Spleen (tissue), 11 donors: ENCODE measurements around the gene AKR1C2. TPM values are rescaled to one million over a fixed set of nuclear protein-coding genes. Genes with fewer than 3 reads are reported as not detected.
"Not testable (repeated sequence)": the region's sequence is repeated elsewhere in the genome, so short reads cannot be mapped to it uniquely, and the experiment has no call there.

ENCODE experiments used
- DNase-seq: peaks from one replicate; pipeline ENCODE4 v3.0.0-alpha.2; 2020
- H3K27ac ChIP-seq, 8 donors: fragments of 200-600 bp; sonication (generic) in 7 of 8; 1 replicate in 4 of 8; 2 replicates in 4 of 8; pipeline versions ENCODE4 v1.5.0 to v1.8.0; 2016 to 2021; ENCODE audit warnings: inconsistent platforms in 4 of 8, mild to moderate bottlenecking in 4 of 8, moderate library complexity in 1 of 8
- H3K27me3 ChIP-seq, 7 donors: fragments of 200-600 bp; sonication (generic) in 6 of 7; replicated peaks in 1 of 7; 1 replicate in 4 of 7; 2 replicates in 3 of 7; pipeline versions ENCODE4 v1.5.0 to v1.8.0; 2016 to 2021; ENCODE audit warnings: inconsistent platforms in 3 of 7, mild to moderate bottlenecking in 1 of 7
- H3K36me3 ChIP-seq, 6 donors: fragments of 200-600 bp; sonication (generic) in 5 of 6; 1 replicate in 4 of 6; 2 replicates in 2 of 6; pipeline versions ENCODE4 v1.5.0 to v1.8.0; 2016 to 2021; ENCODE audit warnings: inconsistent platforms in 2 of 6
- H3K4me1 ChIP-seq, 6 donors: fragments of 200-600 bp; sonication (generic) in 5 of 6; 1 replicate in 3 of 6; 2 replicates in 3 of 6; pipeline versions ENCODE4 v1.5.0 to v1.8.0; 2016 to 2021; ENCODE audit warnings: inconsistent platforms in 3 of 6
- H3K4me3 ChIP-seq, 8 donors: fragments of 200-600 bp; sonication (generic) in 7 of 8; 1 replicate in 4 of 8; 2 replicates in 4 of 8; pipeline versions ENCODE4 v1.5.0 to v1.8.0; 2016 to 2021; ENCODE audit warnings: inconsistent platforms in 4 of 8, mild to moderate bottlenecking in 4 of 8, moderate library complexity in 2 of 8
- H3K9me3 ChIP-seq, 8 donors: fragments of 200-600 bp; sonication (generic) in 7 of 8; 1 replicate in 4 of 8; 2 replicates in 4 of 8; pipeline versions ENCODE4 v1.5.0 to v1.8.0; 2016 to 2021; ENCODE audit warnings: inconsistent platforms in 4 of 8
- POLR2A ChIP-seq, 3 donors: fragments of 450-650 bp; IDR thresholded peaks; one replicate each; pipeline ENCODE4 v1.5.1; 2017; ENCODE audit warnings: antibody characterized with exemption in 3 of 3, mild to moderate bottlenecking in 1 of 3
- POLR2AphosphoS5 ChIP-seq, 3 donors: sonication (generic); formaldehyde crosslinking; IDR thresholded peaks; one replicate each; pipeline ENCODE4 v1.5.1; 2017; ENCODE audit warnings: antibody characterized with exemption in 3 of 3
- WGBS, 5 donors: extraction: QIAGEN DNeasy Blood & Tissue Kit in 3 of 5; methylation state at CpG; one replicate each; pipeline versions ENCODE4 v1.1.5 to v1.1.7; 2013 to 2018; 5-methylcytosine and 5-hydroxymethylcytosine counted together
- intact Hi-C: fragments of 100-400 bp; cut with DNase I; formaldehyde crosslinking; loops from one replicate; pipeline ENCODE4 v1.15.0; 2023; ENCODE audit warnings: low total_unique reads
- polyA plus RNA-seq, 3 donors: library from polyadenylated mRNA; stranded (reverse); fragments of 200-250 nt; gene quantifications; one replicate each; pipeline ENCODE4 v1.2.1, GENCODE V29; 2013
- total RNA-seq, 7 donors: library from RNA; depleted of rRNA in 3 of 7; stranded (reverse); fragments of >200 nt in 3 of 7; fragmentation: NEBNext Ultra II Directional in 4 of 7; extraction: Animal tissue kit (Norgen Biotek cat#: 25700) in 4 of 7; gene quantifications; one replicate each; pipeline versions ENCODE4 v1.1.0 to v1.2.1, GENCODE V29; 2016 to 2021
- TF ChIP-seq, protein P1 (sequence below), 11 experiments: fragments of 200-600 bp in 7 of 11; fragments of 450-650 bp in 4 of 11; sonication (generic) in 4 of 11; IDR thresholded peaks in 8 of 11; conservative IDR thresholded peaks in 3 of 11; 1 replicate in 7 of 11; 2 replicates in 4 of 11; pipeline versions ENCODE4 v1.4.0 to v1.8.0; 2016 to 2021; ENCODE audit warnings: antibody characterized with exemption in 11 of 11, inconsistent platforms in 4 of 11, mild to moderate bottlenecking in 1 of 11
- donor health status: healthy with polysubstance abuse.
- donor health status: DM: no; HTN: no; CAD: no; lungs with moderate emphysema.
- donor health status: DM: no; HTN: no; CAD: no.
- donor health status: Bipolar disorder and iron deficiency.
- donor health status: healthy.
- donor health status: DM: no; HTN: no; CAD: no.
- donor health status: DM: yes; HTN: yes; CAD: no.

Gene AKR1C2
- total and polyA plus RNA-seq, 10 donors = 0.60 to 3.6 (median 2.1) TPM; not detected in 1

DNA sequence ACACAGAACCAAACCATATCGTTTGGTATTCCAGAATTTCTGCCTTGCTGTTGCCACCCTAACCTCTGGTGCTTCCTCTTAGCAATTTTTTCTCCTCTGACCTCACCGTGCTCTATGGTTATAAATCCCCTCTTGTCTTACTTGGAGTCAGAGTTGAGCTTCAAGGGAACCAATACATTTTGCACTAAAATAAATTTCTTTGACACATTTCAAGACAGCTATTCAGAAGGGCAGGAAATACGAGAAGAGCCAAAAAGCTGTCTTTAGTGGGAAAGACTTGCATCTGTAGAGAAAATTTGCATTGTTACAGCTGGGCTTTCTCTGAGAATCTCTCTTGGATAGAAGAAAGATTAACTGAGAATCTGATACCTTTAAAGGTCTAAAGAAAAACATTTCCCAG is 14.5 kb upstream of the AKR1C2 start:
- DNase-seq = no peak
- H3K36me3 ChIP-seq = no peaks in the 10 kb centered on the region
- intact Hi-C loops = no loop called here
- no peaks in the 10 kb centered on the region for H3K9me3 ChIP-seq
- H3K4me1 ChIP-seq = no peaks in the 10 kb centered on the region
- no peak overlapping the region for H3K27ac ChIP-seq
- TF ChIP-seq, protein P1, sequence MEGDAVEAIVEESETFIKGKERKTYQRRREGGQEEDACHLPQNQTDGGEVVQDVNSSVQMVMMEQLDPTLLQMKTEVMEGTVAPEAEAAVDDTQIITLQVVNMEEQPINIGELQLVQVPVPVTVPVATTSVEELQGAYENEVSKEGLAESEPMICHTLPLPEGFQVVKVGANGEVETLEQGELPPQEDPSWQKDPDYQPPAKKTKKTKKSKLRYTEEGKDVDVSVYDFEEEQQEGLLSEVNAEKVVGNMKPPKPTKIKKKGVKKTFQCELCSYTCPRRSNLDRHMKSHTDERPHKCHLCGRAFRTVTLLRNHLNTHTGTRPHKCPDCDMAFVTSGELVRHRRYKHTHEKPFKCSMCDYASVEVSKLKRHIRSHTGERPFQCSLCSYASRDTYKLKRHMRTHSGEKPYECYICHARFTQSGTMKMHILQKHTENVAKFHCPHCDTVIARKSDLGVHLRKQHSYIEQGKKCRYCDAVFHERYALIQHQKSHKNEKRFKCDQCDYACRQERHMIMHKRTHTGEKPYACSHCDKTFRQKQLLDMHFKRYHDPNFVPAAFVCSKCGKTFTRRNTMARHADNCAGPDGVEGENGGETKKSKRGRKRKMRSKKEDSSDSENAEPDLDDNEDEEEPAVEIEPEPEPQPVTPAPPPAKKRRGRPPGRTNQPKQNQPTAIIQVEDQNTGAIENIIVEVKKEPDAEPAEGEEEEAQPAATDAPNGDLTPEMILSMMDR (IDR thresholded peaks at IDR 0.05 in 8 of 11, conservative IDR thresholded peaks at IDR 0.05 in 3 of 11) = no peak
- TF ChIP-seq POLR2AphosphoS5 (IDR thresholded peaks at IDR 0.05) (no peak), POLR2A (IDR thresholded peaks at IDR 0.05) (no peak)
- WGBS, 5 donors = 36 to 44% (median 42%) methylated on average over 3 of the region's 3 CpGs
- H3K27me3 ChIP-seq = no peaks in the 10 kb centered on the region
- H3K4me3 ChIP-seq = no peak overlapping the region

DNA sequence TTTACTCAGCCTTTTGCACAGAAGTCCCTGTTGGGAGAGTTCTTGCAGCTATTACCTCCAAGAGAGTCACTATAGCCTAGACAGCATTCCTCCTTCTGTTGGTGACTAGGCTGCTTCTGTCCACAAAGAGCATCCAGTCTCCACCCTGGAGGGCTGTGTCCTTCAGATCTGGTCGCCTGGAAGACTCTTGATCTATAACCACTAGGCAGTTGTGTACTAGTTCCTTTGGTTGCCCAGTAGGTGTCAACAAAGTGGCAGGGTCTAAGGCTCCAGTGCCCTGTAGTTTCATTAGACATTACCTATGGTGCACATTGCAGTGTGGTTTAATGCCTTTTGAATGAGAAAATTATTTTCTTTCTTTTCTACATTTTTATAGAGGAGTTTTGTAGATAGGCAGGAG is 11.3 kb upstream of the AKR1C2 start:
- intact Hi-C loops = no loop called here
- DNase-seq = no peak
- H3K27me3 ChIP-seq = no peaks in the 10 kb centered on the region
- TF ChIP-seq POLR2A (IDR thresholded peaks at IDR 0.05) (no peak), POLR2AphosphoS5 (IDR thresholded peaks at IDR 0.05) (no peak)
- TF ChIP-seq, protein P1 (IDR thresholded peaks at IDR 0.05 in 8 of 11, conservative IDR thresholded peaks at IDR 0.05 in 3 of 11) = no peak
- WGBS, 5 donors = 21 to 59% (median 38%) methylated on average over 1 of the region's 1 CpG
- H3K4me3 ChIP-seq = no peak overlapping the region
- H3K4me1 ChIP-seq = no peaks in the 10 kb centered on the region
- no peak overlapping the region for H3K27ac ChIP-seq
- no peaks in the 10 kb centered on the region for H3K9me3 ChIP-seq
- H3K36me3 ChIP-seq = no peaks in the 10 kb centered on the region

DNA sequence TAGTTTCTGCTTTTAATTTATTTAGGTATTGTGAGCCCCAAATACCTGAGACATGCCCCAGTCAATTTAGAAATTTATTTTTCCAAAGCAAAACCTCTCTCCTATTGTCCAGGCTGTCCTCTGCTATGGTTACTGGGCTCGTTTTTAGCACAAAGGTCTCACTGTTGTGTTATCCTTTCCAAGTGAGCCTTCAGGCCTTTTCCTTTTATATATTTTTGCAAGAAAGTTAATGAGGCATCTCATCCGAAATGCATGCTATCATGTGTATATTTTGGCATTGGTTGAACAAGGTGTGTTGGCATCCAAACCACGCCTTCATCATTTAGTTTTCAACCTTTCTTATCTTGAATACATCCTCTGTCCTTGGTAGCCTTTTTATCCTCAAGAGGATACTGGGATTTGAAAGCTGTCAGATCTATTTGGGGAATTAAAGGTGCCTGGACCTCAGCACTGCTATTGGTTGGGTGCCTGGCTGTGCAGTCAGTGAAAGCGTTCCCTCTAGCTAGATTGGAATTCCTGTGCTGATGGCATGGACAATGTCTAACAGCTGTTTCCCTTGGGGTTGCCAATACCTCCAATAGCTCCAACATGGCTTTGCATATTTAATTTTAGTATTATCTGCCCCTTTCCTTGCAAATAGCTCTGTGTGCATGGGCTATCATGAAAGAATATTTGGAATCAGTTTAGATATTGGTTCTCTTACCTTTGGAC is 10.7 kb upstream of the AKR1C2 start:
- H3K27me3 ChIP-seq, H3K36me3 ChIP-seq, H3K4me3 ChIP-seq, H3K27ac ChIP-seq, DNase-seq, H3K9me3 ChIP-seq, intact Hi-C loops, H3K4me1 ChIP-seq: not testable (repeated sequence)
- 68 to 81% (median 76%) methylated on average over 4 of the region's 4 CpGs for WGBS, 5 donors

DNA sequence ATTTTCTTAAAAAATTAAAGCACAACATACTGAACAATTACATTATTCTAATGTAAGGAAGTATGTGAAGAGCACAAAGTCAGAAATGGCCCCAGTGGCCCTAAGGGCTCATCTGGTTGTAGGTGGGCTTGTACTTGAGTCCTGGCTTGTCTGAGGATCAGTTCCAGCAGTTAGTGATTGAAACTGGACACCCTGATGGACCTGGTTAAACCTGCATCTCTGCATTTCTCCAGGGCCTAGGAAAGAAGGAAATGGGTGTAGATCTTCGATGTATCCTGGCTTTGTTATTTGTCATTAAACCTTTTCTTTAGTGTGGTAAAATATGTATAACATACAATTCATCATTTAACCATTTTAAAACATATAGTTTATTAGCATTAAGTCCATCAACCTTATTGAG is 9.7 kb upstream of the AKR1C2 start:
- H3K36me3 ChIP-seq = no peaks in the 10 kb centered on the region
- TF ChIP-seq POLR2A (IDR thresholded peaks at IDR 0.05) (no peak), POLR2AphosphoS5 (IDR thresholded peaks at IDR 0.05) (no peak)
- TF ChIP-seq, protein P1 (IDR thresholded peaks at IDR 0.05 in 8 of 11, conservative IDR thresholded peaks at IDR 0.05 in 3 of 11) = no peak
- DNase-seq = no peak
- no peak overlapping the region for H3K27ac ChIP-seq
- intact Hi-C loops = no loop called here
- WGBS, 5 donors = 71 to 97% (median 86%) methylated on average over 1 of the region's 1 CpG
- H3K9me3 ChIP-seq = no peaks in the 10 kb centered on the region
- H3K4me1 ChIP-seq = no peaks in the 10 kb centered on the region
- no peak overlapping the region for H3K4me3 ChIP-seq
- H3K27me3 ChIP-seq = no peaks in the 10 kb centered on the region
